Endothelial cell of umbilical vein (primary cell): ENCODE measurements around the gene RBM20. TPM values are rescaled to one million over a fixed set of nuclear protein-coding genes. Genes with fewer than 3 reads are reported as not detected.

Source experiments
- BruUV-seq: library from RNA; stranded (reverse); fragments of 400-500 nt; replicated peaks from 2 replicates; lab custom pipeline; 2021; lab: Mats Ljungman, UMichigan
- CTCF ChIA-PET: fragments of 300-600, 350-600 bp; sonication (Branson Sonifier 250); formaldehyde crosslinking; loops from one replicate; lab custom pipeline; 2021; ENCODE audit warnings: antibody characterized with exemption, inconsistent platforms; lab: Charles Lee
- POLR2A ChIA-PET: fragments of 300-600, 350-600 bp; sonication (Branson Sonifier 250); formaldehyde crosslinking; loops from one replicate; lab custom pipeline; 2021; ENCODE audit warnings: antibody characterized with exemption, inconsistent platforms; lab: Charles Lee
- DNase-seq: peaks from one replicate; pipeline ENCODE4 v3.0.0-alpha.2; 2011; ENCODE audit warnings: low read depth, low spot score
- FAIRE-seq: peaks from 2 replicates; lab custom pipeline; 2011; peaks lifted over from hg19 to GRCh38; lab: Jason Lieb, UNC
- H2AFZ ChIP-seq: 2 replicates; pipeline ENCODE4 v1.6.0; 2012; ENCODE audit warnings: low read depth, low read length, control low read depth, inconsistent platforms
- H3K27ac ChIP-seq: 2 replicates; pipeline ENCODE4 v1.5.1; 2011; ENCODE audit warnings: low read depth, mild to moderate bottlenecking, control low read depth, low read length, moderate library complexity; ENCODE audit not compliant: insufficient read depth
- H3K27me3 ChIP-seq, 2 experiments: 2 replicates each; pipeline versions ENCODE4 v1.6.0 to v1.6.1; 2011; ENCODE audit warnings: low read length in 2 of 2, mixed read lengths in 1 of 2; ENCODE audit not compliant: control insufficient read depth in 2 of 2, insufficient read depth in 2 of 2
- H3K36me3 ChIP-seq, 2 experiments: 2 replicates in 1 of 2; 3 replicates in 1 of 2; pipeline ENCODE4 v1.5.1; 2011; ENCODE audit warnings: low read length in 2 of 2, mild to moderate bottlenecking in 1 of 2, moderate library complexity in 1 of 2; ENCODE audit not compliant: control insufficient read depth in 2 of 2, insufficient read depth in 2 of 2; ENCODE audit errors: extremely low read depth in 1 of 2
- H3K4me1 ChIP-seq: 3 replicates; pipeline ENCODE4 v1.5.1; 2011; ENCODE audit warnings: mild to moderate bottlenecking, low read length; ENCODE audit not compliant: control insufficient read depth, insufficient read depth; ENCODE audit errors: extremely low read depth
- H3K4me2 ChIP-seq: 2 replicates; pipeline ENCODE4 v1.6.1; 2011; ENCODE audit warnings: low read length, control low read depth, mixed read lengths; ENCODE audit not compliant: insufficient read depth
- H3K4me3 ChIP-seq, 3 experiments: fragments of 200-600 bp in 1 of 3; sonication (generic), shearing (Covaris generic) in 1 of 3; replicated peaks in 1 of 3; 2 replicates each; pipeline ENCODE4 v1.5.1; 2011 to 2016; ENCODE audit warnings: control low read depth in 3 of 3, low read length in 3 of 3, mild to moderate bottlenecking in 2 of 3, inconsistent platforms in 1 of 3, low read depth in 1 of 3, moderate library complexity in 1 of 3; ENCODE audit not compliant: insufficient read depth in 1 of 3
- H3K79me2 ChIP-seq: 2 replicates; pipeline ENCODE4 v1.6.0; 2012; ENCODE audit warnings: low read length, inconsistent platforms; ENCODE audit not compliant: control insufficient read depth, insufficient read depth
- H3K9ac ChIP-seq: replicated peaks from 2 replicates; pipeline ENCODE3; 2011; ENCODE audit warnings: low read length, control low read depth; ENCODE audit not compliant: insufficient read depth; ENCODE audit errors: extremely low read depth
- H3K9me1 ChIP-seq: replicated peaks from 3 replicates; pipeline ENCODE4 v1.6.0; 2011; ENCODE audit warnings: mild to moderate bottlenecking, low read length; ENCODE audit not compliant: control insufficient read depth, insufficient read depth; ENCODE audit errors: extremely low read depth
- H3K9me3 ChIP-seq: replicated peaks from 2 replicates; pipeline ENCODE4 v1.5.1; 2012; ENCODE audit warnings: low read length, inconsistent platforms; ENCODE audit not compliant: control insufficient read depth, insufficient read depth
- H4K20me1 ChIP-seq: replicated peaks from 2 replicates; pipeline ENCODE3; 2011; ENCODE audit warnings: mild to moderate bottlenecking, low read length; ENCODE audit not compliant: control insufficient read depth, insufficient read depth; ENCODE audit errors: extremely low read depth
- EZH2 ChIP-seq: IDR thresholded peaks from 2 replicates; pipeline ENCODE4 v1.6.1; 2012; ENCODE audit warnings: borderline replicate concordance, low read depth, mild to moderate bottlenecking, moderate library complexity, low read length, inconsistent platforms; ENCODE audit not compliant: severe bottlenecking
- FOS ChIP-seq: IDR thresholded peaks from 2 replicates; pipeline ENCODE4 v1.6.1; 2011; ENCODE audit warnings: mild to moderate bottlenecking, low read length, moderate library complexity, borderline replicate concordance; ENCODE audit not compliant: insufficient read depth
- GATA2 ChIP-seq: IDR thresholded peaks from 2 replicates; pipeline ENCODE4 v1.7.0; 2011; ENCODE audit warnings: low read depth, mild to moderate bottlenecking, moderate library complexity, mixed read lengths, low read length; ENCODE audit not compliant: insufficient read length, insufficient read depth
- JUN ChIP-seq: IDR thresholded peaks from 2 replicates; pipeline ENCODE4 v1.6.1; 2011; ENCODE audit warnings: borderline replicate concordance, low read depth; ENCODE audit not compliant: insufficient read length, insufficient read depth
- MAX ChIP-seq: IDR thresholded peaks from 2 replicates; pipeline ENCODE4 v1.6.1; 2011; ENCODE audit not compliant: insufficient read depth, insufficient read length
- MYC ChIP-seq: IDR thresholded peaks from one replicate; pipeline ENCODE4 v1.6.1; 2011; ENCODE audit warnings: mild to moderate bottlenecking, low read depth, low read length
- POLR2A ChIP-seq: IDR thresholded peaks from 2 replicates; pipeline ENCODE4 v1.6.1; 2012; ENCODE audit warnings: low read depth, mild to moderate bottlenecking, control low read depth, low read length
- POLR2AphosphoS5 ChIP-seq: IDR thresholded peaks from 2 replicates; pipeline ENCODE4 v1.6.1; 2012; ENCODE audit warnings: low read depth, mild to moderate bottlenecking, control low read depth, low read length, moderate library complexity; ENCODE audit not compliant: insufficient read depth
- dilution Hi-C: fragments of 300-500 bp; cut with MboI; formaldehyde crosslinking; loops from one replicate; pipeline ENCODE4 v1.15.0; 2019; ENCODE audit warnings: low sequenced_read_pairs; ENCODE audit not compliant: extremely low pct_ligation_motif_present
- intact Hi-C: fragments of 100-400 bp; cut with micrococcal nuclease; formaldehyde crosslinking; loops from one replicate; pipeline ENCODE4 v1.10.0; 2022
- polyA plus RNA-seq, 4 experiments: library from polyadenylated mRNA; depleted of rRNA in 3 of 4; stranded (reverse) in 3 of 4; unstranded in 1 of 4; fragments of >200 nt; gene quantifications; 2 replicates each; pipeline versions ENCODE4 v1.2.1 to v1.2.3, GENCODE V29; 2011 to 2012; ENCODE audit warnings: missing spikeins in 1 of 4
- total RNA-seq: library from RNA; stranded (reverse); gene quantifications from 2 replicates; pipeline ENCODE4 v1.2.3, GENCODE V29; 2021
- TF ChIP-seq, protein P1 (sequence below), 2 donors: IDR thresholded peaks; 1 replicate in 1 of 2; 2 replicates in 1 of 2; pipeline ENCODE4 v1.5.1; 2011; ENCODE audit warnings: low read length in 2 of 2, mild to moderate bottlenecking in 2 of 2, moderate library complexity in 2 of 2, control low read depth in 1 of 2, inconsistent platforms in 1 of 2, low read depth in 1 of 2; ENCODE audit not compliant: insufficient read depth in 1 of 2; ENCODE audit errors: extremely low read depth in 1 of 2

The RBM20 gene
- total and polyA plus RNA-seq, 2 donors (not counting 3 experiments of a cell fraction or from before 2014, with no cell fraction given): 0.04 TPM; not detected in 1

GRCh38 chr10:110764378-110764777 is 120.2 kb downstream of the RBM20 start:
- Histone ChIP-seq H3K9me3 (no peaks in the 10 kb centered on the region), H3K79me2 (no peaks in the 10 kb centered on the region), H3K9ac (no peak overlapping the region), H3K36me3 (no peaks in the 10 kb centered on the region), H3K4me2 (no peak overlapping the region), H3K4me1 (peaks cover 4% of the 10 kb centered on the region), H3K4me3 (no peak overlapping the region), H3K9me1 (no peaks in the 10 kb centered on the region), H2AFZ (no peak overlapping the region), H4K20me1 (no peaks in the 10 kb centered on the region), H3K27ac (no peak overlapping the region), H3K27me3 (peaks cover under 1 to 13% of the 10 kb centered on the region in 2 experiments)
- POLR2A ChIA-PET: no interaction called here
- DNase-seq (no peak), FAIRE-seq (no peak)
- intact Hi-C loops (no loop called here), dilution Hi-C loops (no loop called here)
- BruUV-seq: no TSS peak
- CTCF ChIA-PET: no interaction called here
- TF ChIP-seq MAX: no peak
- no peak for TF ChIP-seq JUN
- TF ChIP-seq FOS: no peak
- TF ChIP-seq POLR2A: no peak
- no peak for TF ChIP-seq GATA2
- TF ChIP-seq MYC: no peak
- TF ChIP-seq, protein P1, sequence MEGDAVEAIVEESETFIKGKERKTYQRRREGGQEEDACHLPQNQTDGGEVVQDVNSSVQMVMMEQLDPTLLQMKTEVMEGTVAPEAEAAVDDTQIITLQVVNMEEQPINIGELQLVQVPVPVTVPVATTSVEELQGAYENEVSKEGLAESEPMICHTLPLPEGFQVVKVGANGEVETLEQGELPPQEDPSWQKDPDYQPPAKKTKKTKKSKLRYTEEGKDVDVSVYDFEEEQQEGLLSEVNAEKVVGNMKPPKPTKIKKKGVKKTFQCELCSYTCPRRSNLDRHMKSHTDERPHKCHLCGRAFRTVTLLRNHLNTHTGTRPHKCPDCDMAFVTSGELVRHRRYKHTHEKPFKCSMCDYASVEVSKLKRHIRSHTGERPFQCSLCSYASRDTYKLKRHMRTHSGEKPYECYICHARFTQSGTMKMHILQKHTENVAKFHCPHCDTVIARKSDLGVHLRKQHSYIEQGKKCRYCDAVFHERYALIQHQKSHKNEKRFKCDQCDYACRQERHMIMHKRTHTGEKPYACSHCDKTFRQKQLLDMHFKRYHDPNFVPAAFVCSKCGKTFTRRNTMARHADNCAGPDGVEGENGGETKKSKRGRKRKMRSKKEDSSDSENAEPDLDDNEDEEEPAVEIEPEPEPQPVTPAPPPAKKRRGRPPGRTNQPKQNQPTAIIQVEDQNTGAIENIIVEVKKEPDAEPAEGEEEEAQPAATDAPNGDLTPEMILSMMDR (IDR thresholded peaks at IDR 0.05; ENCODE audit: extremely low read depth in 1 of 2, insufficient read depth in 1 of 2, low read depth in 1 of 2, low read length in 2 of 2): no peak
- TF ChIP-seq POLR2AphosphoS5: no peak
- no peak for TF ChIP-seq EZH2
